GM12801 (cell line): Measurements from ENCODE around the gene SMC1B.

Experiments
- CTCF ChIP-seq: IDR thresholded peaks from one replicate; pipeline ENCODE4 v1.5.1; 2011; ENCODE audit warnings: control low read depth; ENCODE audit not compliant: insufficient read length; ENCODE audit errors: extremely low read depth

The SMC1B gene

GRCh38 chr22:45312415-45312814, 101.0 kb downstream of the SMC1B start:
- TF ChIP-seq CTCF = no peak

- no peak for TF ChIP-seq CTCF
Observed at GRCh38 chr22:45310977-45311531, 102.3 kb downstream of the SMC1B start.

- no peak for TF ChIP-seq CTCF
Observed at GRCh38 chr22:45310331-45310976, 102.9 kb downstream of the SMC1B start.

GRCh38 chr22:45309422-45310227, 103.8 kb downstream of the SMC1B start, which contains the start of gene FAM118A:
Gene FAM118A, plus strand, starts transcription at chr22:45309934. Its CDS starts 12,446 bp downstream, at chr22:45322380.
- no peak for TF ChIP-seq CTCF

GRCh38 chr22:45308957-45309421, 104.4 kb downstream of the SMC1B start:
- no peak for TF ChIP-seq CTCF

GRCh38 chr22:45308391-45308956, 104.9 kb downstream of the SMC1B start:
- TF ChIP-seq CTCF = no peak

- TF ChIP-seq CTCF = no peak
Observed at GRCh38 chr22:45306139-45306538, 107.3 kb downstream of the SMC1B start.
